HG03558 (cell line): Measurements from ENCODE around the gene SASH1.
"Not testable (repeated sequence)": the region's sequence is repeated elsewhere in the genome, so short reads cannot be mapped to it uniquely, and the experiment has no call there.

Source experiments
- ATAC-seq: cut with Tn5 transposase; IDR thresholded peaks from one replicate; pipeline ENCODE4 v1.9.1; 2021; ENCODE audit warnings: moderate number of reproducible peaks; ENCODE audit not compliant: unreplicated experiment; ENCODE audit errors: extremely low read depth

The SASH1 gene

DNA sequence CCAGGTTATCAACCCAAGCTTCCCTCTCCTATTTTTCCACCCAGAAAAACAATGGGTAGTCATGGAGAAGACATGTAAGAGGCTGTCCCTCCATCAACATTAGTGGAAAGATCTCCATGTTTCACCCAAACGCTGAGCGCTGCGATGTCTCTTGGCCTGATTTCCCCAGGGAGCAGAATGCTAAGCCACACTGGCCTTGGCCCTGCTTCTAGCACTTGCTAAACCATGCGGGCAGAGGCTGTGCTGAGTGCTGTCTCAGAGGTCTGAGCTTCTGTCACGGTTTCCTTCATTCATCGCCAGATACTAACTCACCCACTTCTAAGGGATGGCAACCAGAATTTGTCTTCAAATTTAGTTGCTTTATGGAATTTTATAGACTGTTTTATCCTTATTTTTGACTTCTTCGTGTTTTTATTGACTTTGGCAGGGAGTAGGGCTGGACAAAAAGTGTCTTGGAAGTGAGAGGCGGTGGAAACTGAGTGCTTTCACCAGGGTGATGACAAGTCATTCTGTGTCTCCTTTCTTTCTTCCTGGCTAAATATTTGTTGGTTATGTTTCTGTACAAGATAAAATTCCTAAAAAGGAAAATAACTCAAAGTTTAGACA lies 222.8 kb downstream of the SASH1 start:
- no peak for ATAC-seq

- no peak for ATAC-seq
These were observed 223.5 kb downstream of the SASH1 start for GRCh38 chr6:148565930-148566663.

GRCh38 chr6:148566664-148567350 lies 224.2 kb downstream of the SASH1 start:
- no peak for ATAC-seq

- ATAC-seq, result no peak
These were observed 227.8 kb downstream of the SASH1 start for GRCh38 chr6:148570456-148570855.

DNA sequence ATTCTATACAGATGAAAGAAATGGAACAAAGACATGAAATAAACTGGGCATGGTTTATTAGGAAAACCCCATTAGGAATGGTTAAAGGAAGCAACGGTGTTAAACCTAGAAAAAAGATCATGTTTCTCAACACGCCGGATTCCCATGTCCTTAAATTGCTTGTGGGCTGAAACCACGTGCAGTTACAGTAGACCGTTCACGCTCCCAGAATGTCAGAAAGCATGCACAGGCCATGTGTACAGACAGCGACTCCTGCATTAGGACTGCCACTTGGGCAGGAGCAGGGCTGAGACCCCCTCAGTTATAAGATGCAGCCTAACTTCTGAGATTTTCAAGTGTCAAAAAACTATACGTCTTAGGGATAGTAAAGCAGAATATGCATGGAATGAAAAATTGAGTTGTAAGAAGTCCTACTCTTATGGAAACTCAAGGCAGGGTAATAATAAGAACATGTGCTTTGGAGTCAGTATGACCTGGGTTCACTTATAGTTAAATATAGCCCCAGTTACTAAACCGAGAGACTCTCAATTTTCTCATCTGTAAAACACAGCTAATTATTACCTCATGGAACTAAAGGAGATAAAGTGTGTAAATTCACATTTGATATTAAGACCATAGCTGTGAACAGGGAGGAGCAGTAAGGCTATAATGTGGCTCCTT lies 230.2 kb downstream of the SASH1 start:
- no peak for ATAC-seq

- ATAC-seq, result no peak
These were observed 231.3 kb downstream of the SASH1 start for GRCh38 chr6:148573922-148574321.

- ATAC-seq, result peak; percentile 96
These were observed 235.2 kb downstream of the SASH1 start for GRCh38 chr6:148577687-148578488.

DNA sequence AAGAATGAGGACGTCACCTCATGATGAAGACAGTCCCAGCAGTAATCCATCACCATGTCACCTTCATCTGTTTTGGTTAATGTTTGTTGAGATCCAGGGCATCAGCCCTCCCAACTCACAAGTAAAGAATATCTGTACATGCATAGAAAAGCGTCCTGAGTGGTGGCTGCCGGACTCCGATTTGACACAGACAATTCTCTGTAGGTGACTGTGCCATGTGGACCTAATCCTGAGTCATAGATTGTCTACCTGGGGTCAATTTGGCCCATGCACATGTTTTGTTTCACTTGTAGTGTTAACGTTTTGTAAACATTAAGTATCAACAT lies 235.8 kb downstream of the SASH1 start:
- peak; percentile 15 for ATAC-seq

- ATAC-seq, result no peak
These were observed 236.4 kb downstream of the SASH1 start for GRCh38 chr6:148578837-148579565.

DNA sequence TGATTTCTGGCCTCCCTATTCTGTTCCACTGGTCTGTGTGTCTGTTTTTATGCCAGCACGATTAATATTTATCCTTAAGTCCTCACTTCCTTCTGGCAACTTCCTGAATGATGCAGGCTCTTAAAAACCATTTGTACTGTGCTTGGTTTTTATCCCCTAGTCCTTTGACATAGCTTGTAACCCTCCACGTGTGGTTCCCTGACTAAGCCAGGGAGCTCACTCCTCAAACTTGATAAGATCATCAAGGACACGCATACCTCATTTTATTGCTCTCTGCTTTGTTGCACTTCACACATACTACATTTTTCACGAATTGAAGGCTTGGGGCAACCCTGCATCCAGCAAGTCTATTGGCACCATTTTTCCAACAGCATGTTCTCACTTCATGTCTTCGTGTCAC lies 237.8 kb downstream of the SASH1 start:
- no peak for ATAC-seq

DNA sequence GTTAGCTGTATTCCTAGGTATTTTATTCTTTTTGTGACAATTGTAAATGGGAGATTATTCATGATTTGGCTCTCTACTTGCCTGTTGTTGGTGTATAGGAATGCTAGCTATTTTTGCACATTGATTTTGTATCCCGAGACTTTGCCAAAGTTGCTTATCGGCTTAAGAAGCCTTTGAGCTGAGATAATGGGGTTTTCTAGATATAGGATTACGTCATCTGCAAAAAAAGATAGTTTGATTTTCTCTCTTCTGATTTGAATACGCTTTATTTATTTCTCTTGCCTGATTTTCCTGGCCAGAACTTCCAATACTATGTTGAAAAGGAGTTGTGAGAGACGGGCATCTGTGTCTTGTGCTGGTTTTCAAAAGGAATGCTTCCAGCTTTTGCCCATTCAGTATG lies 241.0 kb downstream of the SASH1 start:
- ATAC-seq, result no peak

- not testable (repeated sequence) for ATAC-seq
These were observed 243.0 kb downstream of the SASH1 start for GRCh38 chr6:148585641-148586040.

GRCh38 chr6:148590883-148591282 lies 248.2 kb downstream of the SASH1 start:
- no peak for ATAC-seq

- ATAC-seq, result no peak
These were observed 249.0 kb downstream of the SASH1 start for GRCh38 chr6:148591656-148592055.

GRCh38 chr6:148593130-148593812 lies 250.6 kb downstream of the SASH1 start:
- no peak for ATAC-seq

GRCh38 chr6:148593813-148594170 lies 251.2 kb downstream of the SASH1 start:
- no peak for ATAC-seq

DNA sequence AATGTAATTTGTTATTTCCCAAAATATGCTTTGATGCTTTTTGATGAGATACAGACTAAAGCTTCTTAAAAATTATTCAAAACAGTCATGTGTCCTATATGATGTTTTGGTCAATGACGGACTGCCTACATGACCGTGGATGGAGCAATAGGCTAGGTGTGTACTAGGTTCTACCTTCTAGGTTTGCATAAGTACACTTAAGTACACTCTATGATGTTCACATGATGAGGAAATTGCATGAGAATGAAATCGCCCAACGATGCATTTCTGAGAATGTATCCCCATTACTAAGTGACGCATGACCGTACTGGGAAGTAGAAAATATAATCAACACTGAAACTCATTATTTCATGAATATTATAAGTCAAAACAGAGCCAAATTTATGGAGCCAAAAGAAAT lies 252.9 kb downstream of the SASH1 start:
- ATAC-seq, result no peak

- no peak for ATAC-seq
These were observed 254.3 kb downstream of the SASH1 start for GRCh38 chr6:148596891-148597455.

- ATAC-seq, result no peak
These were observed 256.1 kb downstream of the SASH1 start for GRCh38 chr6:148598724-148599123.
